Measurements from ENCODE around the gene ACOT9.

GRCh38 chrX:23699636-23700194 lies 43.4 kb downstream of the ACOT9 start:
- TF ChIP-seq USF2 (IDR thresholded peaks at IDR 0.05): no peak
- TF ChIP-seq MAFK (IDR thresholded peaks at IDR 0.05; ENCODE audit: partially characterized antibody): no peak
- TF ChIP-seq MAX (IDR thresholded peaks at IDR 0.05): no peak
